ENCODE measurements around the gene BCL7C. TPM values are rescaled to one million over a fixed set of nuclear protein-coding genes. Genes with fewer than 3 reads are reported as not detected.

BCL7C gene
- polyA plus RNA-seq, 2 of the 4 experiments (the other 2 are of a cell fraction) = 10.8 to 12.9 TPM

GRCh38 chr16:30893744-30894539, at the start of gene BCL7C (continued):
- TF ChIP-seq CBX8 (IDR thresholded peaks at IDR 0.05) (no peak), NFE2L2 (conservative IDR thresholded peaks at IDR 0.05; ENCODE audit: low read length) (no peak), PHF8 (IDR thresholded peaks at IDR 0.05; ENCODE audit: borderline replicate concordance, low read depth) (peak; percentile 86), ZC3H11A (IDR thresholded peaks at IDR 0.05) (no peak), FOSB (CRISPR knock-in tag; IDR thresholded peaks at IDR 0.05) (peak; percentile 85; the same call in 1 of the 2 replicates), JUNB (IDR thresholded peaks at IDR 0.05) (no peak), POLR2A (IDR thresholded peaks at IDR 0.05; ENCODE audit: low read length) (peak; percentile 81), KDM1A (IDR thresholded peaks at IDR 0.05; ENCODE audit: low read depth) (no peak), HOXB13 (CRISPR knock-in tag; IDR thresholded peaks at IDR 0.05; ENCODE audit: low read depth) (peak; percentile 99), SMC3 (IDR thresholded peaks at IDR 0.05) (peak; percentile 58), ZFP36 (IDR thresholded peaks at IDR 0.05; ENCODE audit: borderline replicate concordance, partially characterized antibody) (no peak), CBX2 (IDR thresholded peaks at IDR 0.05; ENCODE audit: borderline replicate concordance, low read depth) (no peak), SREBF2 (IDR thresholded peaks at IDR 0.05) (no peak), PBX3 (IDR thresholded peaks at IDR 0.05) (no peak), HOXA7 (CRISPR knock-in tag; IDR thresholded peaks at IDR 0.05) (peak; percentile 58; the same call in 1 of the 2 replicates), EP300 (IDR thresholded peaks at IDR 0.05) (no peak), CHD2 (IDR thresholded peaks at IDR 0.05; ENCODE audit: low read length, partially characterized antibody) (peak; percentile 80), HEYL (CRISPR knock-in tag; IDR thresholded peaks at IDR 0.05) (peak; percentile 96), CEBPB (IDR thresholded peaks at IDR 0.05) (no peak), FOSL2 (IDR thresholded peaks at IDR 0.05) (no peak), FOSL2 (CRISPR knock-in tag; IDR thresholded peaks at IDR 0.05) (peak; percentile 35; the same call in 1 of the 2 replicates), BHLHE40 (IDR thresholded peaks at IDR 0.05; ENCODE audit: low read depth, low read length) (no peak), RCOR1 (IDR thresholded peaks at IDR 0.05; ENCODE audit: low read depth, low read length) (no peak), HOXB5 (CRISPR knock-in tag; IDR thresholded peaks at IDR 0.05) (peak; percentile 96), HES2 (IDR thresholded peaks at IDR 0.05) (no peak), MAX (IDR thresholded peaks at IDR 0.05) (peak; percentile 100), FOXS1 (CRISPR knock-in tag; IDR thresholded peaks at IDR 0.05) (peak; percentile 91), MYC (IDR thresholded peaks at IDR 0.05; ENCODE audit: borderline replicate concordance, low read length) (peak; percentile 81; the same call in 1 of the 2 replicates), HMGXB4 (CRISPR knock-in tag; IDR thresholded peaks at IDR 0.05; ENCODE audit: borderline replicate concordance) (peak; percentile 89; the same call in 1 of the 2 replicates), POLR2AphosphoS2 (conservative IDR thresholded peaks at IDR 0.05; ENCODE audit: low read length) (no peak)

All from A549 (cell line).